GM12865 (cell line): Measurements from ENCODE around the gene GUCA2B.

ENCODE experiments used
- DNase-seq: peaks from one replicate; pipeline ENCODE4 v3.0.0; 2010; ENCODE audit warnings: low read depth
- H3K4me3 ChIP-seq: 2 replicates; pipeline ENCODE4 v1.5.1; 2011; ENCODE audit warnings: mild to moderate bottlenecking, low read depth, low read length, control low read depth
- TF ChIP-seq, protein P1 (sequence below): IDR thresholded peaks from 2 replicates; pipeline ENCODE4 v1.5.1; 2011; ENCODE audit warnings: low read length, control low read depth, low read depth, inconsistent platforms; ENCODE audit not compliant: insufficient read depth; ENCODE audit errors: missing control alignments

The GUCA2B gene

DNA sequence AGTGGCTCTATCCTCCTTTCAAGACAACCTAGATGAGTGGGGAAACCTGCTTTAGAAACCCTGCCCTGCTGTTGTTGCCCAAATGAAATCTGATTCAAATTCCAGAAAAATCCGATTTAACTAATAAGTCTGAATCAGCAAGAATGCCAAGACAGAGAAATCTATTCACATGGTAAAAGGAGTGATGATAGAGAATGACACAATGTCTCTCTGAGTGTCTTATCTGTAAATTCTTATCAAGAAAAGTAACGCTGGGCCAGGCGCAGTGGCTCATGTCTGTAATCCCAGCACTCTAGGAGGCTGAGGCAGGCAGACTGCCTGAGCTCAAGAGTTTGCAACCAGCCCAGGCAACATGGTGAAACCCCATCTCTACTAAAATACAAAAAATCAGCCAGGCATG, 25.0 kb downstream of the GUCA2B start:
- TF ChIP-seq, protein P1, sequence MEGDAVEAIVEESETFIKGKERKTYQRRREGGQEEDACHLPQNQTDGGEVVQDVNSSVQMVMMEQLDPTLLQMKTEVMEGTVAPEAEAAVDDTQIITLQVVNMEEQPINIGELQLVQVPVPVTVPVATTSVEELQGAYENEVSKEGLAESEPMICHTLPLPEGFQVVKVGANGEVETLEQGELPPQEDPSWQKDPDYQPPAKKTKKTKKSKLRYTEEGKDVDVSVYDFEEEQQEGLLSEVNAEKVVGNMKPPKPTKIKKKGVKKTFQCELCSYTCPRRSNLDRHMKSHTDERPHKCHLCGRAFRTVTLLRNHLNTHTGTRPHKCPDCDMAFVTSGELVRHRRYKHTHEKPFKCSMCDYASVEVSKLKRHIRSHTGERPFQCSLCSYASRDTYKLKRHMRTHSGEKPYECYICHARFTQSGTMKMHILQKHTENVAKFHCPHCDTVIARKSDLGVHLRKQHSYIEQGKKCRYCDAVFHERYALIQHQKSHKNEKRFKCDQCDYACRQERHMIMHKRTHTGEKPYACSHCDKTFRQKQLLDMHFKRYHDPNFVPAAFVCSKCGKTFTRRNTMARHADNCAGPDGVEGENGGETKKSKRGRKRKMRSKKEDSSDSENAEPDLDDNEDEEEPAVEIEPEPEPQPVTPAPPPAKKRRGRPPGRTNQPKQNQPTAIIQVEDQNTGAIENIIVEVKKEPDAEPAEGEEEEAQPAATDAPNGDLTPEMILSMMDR, result no peak
- H3K4me3 ChIP-seq, result no peak overlapping the region
- no peak for DNase-seq

DNA sequence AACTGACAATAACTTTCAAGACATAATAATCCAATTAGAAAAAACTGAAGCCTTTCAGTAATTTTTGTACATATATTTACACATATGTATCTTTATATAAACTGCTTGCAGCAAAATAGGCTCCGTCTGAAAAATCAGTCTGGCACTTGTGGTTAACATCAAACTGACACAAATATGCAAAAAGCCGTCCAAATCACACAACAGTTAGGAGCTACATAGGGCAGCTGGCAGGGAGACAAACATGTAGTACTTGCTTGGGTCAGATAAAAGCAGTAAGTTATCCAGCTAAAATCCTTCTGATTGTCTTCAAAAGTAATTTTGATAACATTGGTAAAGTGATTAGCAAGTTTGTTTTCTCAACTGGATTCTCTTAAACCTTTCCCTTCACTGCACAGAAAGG, 26.1 kb downstream of the GUCA2B start:
- TF ChIP-seq, protein P1, result no peak
- H3K4me3 ChIP-seq, result no peak overlapping the region

DNA sequence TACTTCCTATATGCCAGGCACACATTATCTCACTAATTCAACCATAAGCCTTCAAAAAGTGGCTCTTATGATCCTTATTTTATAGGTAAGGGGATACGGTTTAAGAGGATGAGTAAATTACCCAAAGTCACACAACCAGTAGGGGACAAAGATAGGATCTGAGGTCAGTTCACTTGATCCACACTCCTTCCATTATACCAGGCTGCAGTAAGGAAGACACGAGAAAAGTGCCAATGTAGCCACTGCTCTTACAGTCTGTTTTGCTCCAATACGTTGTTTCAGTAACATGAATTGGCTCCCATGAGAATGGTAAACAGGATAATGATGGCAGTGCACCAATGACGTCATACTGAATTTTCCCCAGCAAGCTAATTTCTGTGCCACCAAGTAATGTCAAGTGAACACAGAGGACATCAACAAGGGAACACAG, 26.7 kb downstream of the GUCA2B start:
- H3K4me3 ChIP-seq, result no peak overlapping the region
- TF ChIP-seq, protein P1, result no peak
- DNase-seq, result no peak

More for the DNA sequence above, 26.1 kb downstream of the GUCA2B start:
- no peak for DNase-seq

DNA sequence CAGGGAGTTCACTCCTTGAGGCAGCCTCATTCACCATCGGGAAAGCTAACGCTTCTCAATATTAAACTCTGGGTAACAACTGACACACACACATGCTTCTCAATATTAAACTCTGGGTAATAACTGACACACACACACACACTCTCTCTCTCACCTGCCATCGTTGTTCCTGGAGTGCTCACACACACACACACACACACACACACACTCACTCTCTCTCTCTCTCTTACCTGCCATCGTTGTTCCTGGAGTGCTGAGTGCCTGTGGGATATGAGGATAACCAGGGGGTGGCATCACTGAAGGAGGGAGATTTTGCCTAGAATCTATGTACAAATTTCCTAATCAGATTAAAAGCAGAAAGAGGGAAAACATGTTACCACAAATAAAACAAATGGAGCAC, 28.5 kb downstream of the GUCA2B start:
- no peak overlapping the region for H3K4me3 ChIP-seq
- TF ChIP-seq, protein P1, result no peak
- DNase-seq, result no peak

DNA sequence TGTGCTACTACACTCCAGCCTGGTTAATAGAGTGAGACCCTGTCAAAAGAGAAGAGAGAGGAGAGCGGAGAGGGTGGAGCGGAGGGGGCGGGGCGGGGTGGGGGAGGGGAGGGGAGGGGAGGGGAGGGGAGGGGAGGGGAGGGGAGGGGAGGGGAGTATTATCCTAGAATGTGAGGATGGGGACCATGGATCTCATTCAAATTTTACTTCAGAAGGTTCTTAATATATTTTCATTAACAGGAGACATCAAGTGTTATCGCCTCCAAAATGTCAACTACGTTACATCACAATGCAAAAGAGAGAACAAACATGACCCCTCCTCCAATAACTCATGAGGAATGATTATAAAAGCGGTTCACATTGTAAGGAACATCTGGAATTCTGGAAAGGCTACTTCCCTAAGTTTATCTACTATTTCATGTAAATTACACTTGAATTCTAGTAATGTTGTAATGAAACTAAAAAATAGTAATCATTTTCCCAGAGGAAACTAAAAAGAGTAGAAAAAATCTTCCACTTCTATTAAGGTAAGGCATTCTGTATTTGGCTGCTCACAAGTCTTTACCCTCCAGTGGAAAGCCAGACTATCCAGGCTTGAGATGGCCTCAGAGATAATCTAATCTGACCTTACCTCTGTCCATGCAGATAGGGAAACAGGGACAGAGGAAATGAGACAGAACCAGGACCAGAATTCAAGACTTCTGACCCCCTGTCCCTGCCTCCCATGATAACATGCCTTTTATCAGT, 30.2 kb downstream of the GUCA2B start:
- DNase-seq, result no peak
- no peak overlapping the region for H3K4me3 ChIP-seq
- TF ChIP-seq, protein P1, result no peak

DNA sequence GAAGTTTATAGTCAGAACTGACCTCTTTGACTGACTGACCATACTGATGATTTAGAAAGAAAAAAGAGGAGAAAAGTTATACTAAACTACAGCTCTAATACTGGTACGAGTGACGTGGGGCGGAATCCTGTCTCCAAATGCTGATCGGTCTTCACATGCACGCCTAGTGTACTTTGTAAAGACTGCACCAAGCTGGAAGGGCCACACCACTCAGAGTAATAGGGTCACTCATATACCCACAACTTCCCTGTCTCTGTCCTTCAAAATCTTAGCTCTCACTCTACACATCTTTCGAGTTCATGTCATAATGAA, 30.7 kb downstream of the GUCA2B start:
- H3K4me3 ChIP-seq, result no peak overlapping the region
- DNase-seq, result no peak
- TF ChIP-seq, protein P1, result no peak

DNA sequence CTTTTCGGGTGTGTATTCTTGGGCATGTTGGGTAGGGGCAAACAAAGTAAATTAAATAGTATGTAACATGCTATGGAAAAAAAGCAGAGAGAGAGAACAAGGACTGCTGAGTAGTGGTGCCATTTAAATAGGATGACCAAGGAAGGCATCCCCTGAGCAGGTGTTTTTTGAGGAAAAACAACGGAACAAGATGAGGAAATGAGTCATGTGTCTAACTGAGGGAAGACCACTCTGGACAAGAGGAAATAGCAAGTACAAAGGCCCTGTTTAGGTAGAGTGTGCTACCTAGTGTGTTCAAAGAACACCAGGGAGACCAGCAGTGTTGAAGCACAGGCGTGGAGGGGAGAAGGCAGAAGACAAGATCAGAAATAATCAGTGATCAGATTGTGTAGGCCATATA, 31.4 kb downstream of the GUCA2B start:
- no peak overlapping the region for H3K4me3 ChIP-seq
- TF ChIP-seq, protein P1, result no peak

More for the DNA sequence above, 31.4 kb downstream of the GUCA2B start:
- no peak for DNase-seq
